Activated T-helper 1 cell treated with anti-CD3 and anti-CD28 coated beads, Interleukin-2, amount 50 U/mL, for 16 hours (primary cell): ENCODE data around the gene CABS1.

ENCODE experiments used
- DNase-seq, 2 donors: peaks; one replicate each; pipeline ENCODE4 v3.0.0-alpha.2; 2020; ENCODE audit warnings: low read depth in 1 of 2, low spot score in 1 of 2

The CABS1 gene

GRCh38 chr4:70334681-70335080 is at the start of gene CABS1:
Gene CABS1, plus strand, starts transcription at chr4:70334981. Its CDS starts 59 bp downstream, at chr4:70335040.
- no peak for DNase-seq

GRCh38 chr4:70288651-70289050 is 46.1 kb upstream of the CABS1 start:
- no peak for DNase-seq

GRCh38 chr4:70291341-70291740 is 43.4 kb upstream of the CABS1 start:
- no peak for DNase-seq

GRCh38 chr4:70297576-70297975 is 37.2 kb upstream of the CABS1 start:
- no peak for DNase-seq

- DNase-seq: no peak
Measured at GRCh38 chr4:70298051-70298450, 36.7 kb upstream of the CABS1 start.

- no peak for DNase-seq
Measured at GRCh38 chr4:70299643-70300042, 35.1 kb upstream of the CABS1 start.

- no peak for DNase-seq
Measured at GRCh38 chr4:70300215-70300614, 34.6 kb upstream of the CABS1 start.

- DNase-seq: no peak
Measured at GRCh38 chr4:70303090-70303489, 31.7 kb upstream of the CABS1 start.

GRCh38 chr4:70305601-70306000 is 29.2 kb upstream of the CABS1 start:
- DNase-seq: no peak

- no peak for DNase-seq
Measured at GRCh38 chr4:70306076-70306475, 28.7 kb upstream of the CABS1 start.

- no peak for DNase-seq
Measured at GRCh38 chr4:70313736-70314135, 21.0 kb upstream of the CABS1 start.

GRCh38 chr4:70315928-70316327 is 18.9 kb upstream of the CABS1 start:
- DNase-seq: no peak

- DNase-seq: no peak
Measured at GRCh38 chr4:70326052-70326451, 8.7 kb upstream of the CABS1 start.

- DNase-seq: no peak
Measured at GRCh38 chr4:70336043-70336442, 1.3 kb downstream of the CABS1 start.

- DNase-seq: no peak
Measured at GRCh38 chr4:70337886-70338420, 3.2 kb downstream of the CABS1 start.

GRCh38 chr4:70356185-70356584 is 21.4 kb downstream of the CABS1 start:
- no peak for DNase-seq

- no peak for DNase-seq
Measured at GRCh38 chr4:70359115-70359661, 24.4 kb downstream of the CABS1 start.

- no peak for DNase-seq
Measured at GRCh38 chr4:70360460-70360859, 25.7 kb downstream of the CABS1 start, which contains the start of gene SMR3A. Gene SMR3A, plus strand, starts transcription at chr4:70360760. Its CDS starts 1,356 bp downstream, at chr4:70362116.

GRCh38 chr4:70364002-70364401 is 29.2 kb downstream of the CABS1 start:
- no peak for DNase-seq

GRCh38 chr4:70365479-70365878 is 30.7 kb downstream of the CABS1 start:
- no peak for DNase-seq

- no peak for DNase-seq
Measured at GRCh38 chr4:70367813-70368212, 33.0 kb downstream of the CABS1 start.

GRCh38 chr4:70371987-70372386 is 37.2 kb downstream of the CABS1 start:
- no peak for DNase-seq

GRCh38 chr4:70372760-70373159 is 38.0 kb downstream of the CABS1 start:
- DNase-seq: no peak
